Measurements from ENCODE around the gene PGD.
A peak's percentile ranks its signal among the peaks of the same experiment; 100 is the strongest.
"Not testable (repeated sequence)": the region's sequence is repeated elsewhere in the genome, so short reads cannot be mapped to it uniquely, and the experiment has no call there.

The PGD gene

DNA sequence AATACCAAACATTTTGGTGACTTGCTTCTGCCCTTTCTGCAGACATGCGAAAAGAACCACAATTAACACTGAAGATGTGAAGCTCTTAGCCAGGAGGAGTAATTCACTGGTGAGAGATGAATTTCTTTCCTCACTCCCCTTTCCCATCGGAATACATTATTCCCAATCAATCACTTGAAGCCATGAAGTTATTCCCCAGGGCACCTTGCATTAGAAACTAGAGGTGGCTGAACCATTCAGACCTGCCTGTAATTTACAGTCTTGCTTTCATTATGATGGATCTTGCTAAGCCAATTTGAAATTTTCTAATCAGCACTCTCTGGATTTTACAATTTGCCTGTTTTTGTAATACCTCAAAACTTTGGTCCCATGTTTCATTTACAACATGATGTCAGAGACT, 41.4 kb downstream of the PGD start:
- DNase-seq, result no peak

DNA sequence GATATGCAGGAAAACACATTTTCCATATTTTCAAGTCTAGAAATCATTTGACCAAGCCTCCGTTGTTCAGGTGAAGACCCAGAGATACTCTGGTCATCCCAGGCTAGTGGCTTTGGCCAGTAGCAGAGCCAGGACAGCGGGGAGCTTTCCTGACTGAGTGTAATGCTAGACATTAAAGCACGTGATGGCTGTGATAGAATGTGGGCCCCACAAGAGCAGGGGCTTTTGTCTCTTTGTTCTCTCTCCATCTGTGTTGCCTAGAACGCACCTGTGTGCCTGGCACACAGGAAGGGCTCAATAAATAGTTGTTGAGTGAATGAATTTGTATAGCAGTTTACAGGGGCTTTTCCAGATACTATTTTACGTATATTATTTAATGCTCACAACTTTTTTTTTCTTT, 41.9 kb downstream of the PGD start:
- DNase-seq, result no peak

- DNase-seq, result no peak
These were observed 45.4 kb downstream of the PGD start for GRCh38 chr1:10444248-10444647.

DNA sequence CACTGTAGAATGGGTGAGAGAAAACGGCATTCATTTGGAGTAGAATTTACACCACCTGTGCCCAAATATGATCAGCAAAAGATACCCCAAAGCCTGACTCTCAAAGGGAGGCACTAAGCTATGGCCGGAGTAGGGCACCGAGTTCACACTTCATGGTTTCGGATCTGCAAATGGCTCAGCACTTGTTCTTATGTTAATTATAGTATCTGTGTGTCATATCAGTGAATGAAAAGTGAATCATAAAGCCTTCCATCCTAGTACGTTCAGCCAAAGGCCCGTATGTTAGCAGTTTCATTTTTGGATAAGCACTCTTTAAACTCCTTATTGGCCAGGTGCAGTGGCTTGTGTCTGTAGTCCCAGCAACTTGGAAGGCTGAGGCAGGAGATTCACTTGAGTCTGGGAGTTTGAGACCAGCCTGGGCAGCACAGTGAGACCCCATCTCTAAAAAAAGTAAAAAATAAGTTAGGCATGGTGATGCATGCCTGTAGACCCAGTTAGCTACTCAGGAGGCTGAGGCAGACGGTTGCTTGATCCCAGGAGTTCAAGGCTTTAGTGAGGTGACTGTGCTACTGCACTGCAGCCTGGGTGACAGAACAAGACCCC, 46.0 kb downstream of the PGD start:
- DNase-seq, result peak; percentile 46

GRCh38 chr1:10446790-10447422, 48.0 kb downstream of the PGD start:
- DNase-seq, result no peak

DNA sequence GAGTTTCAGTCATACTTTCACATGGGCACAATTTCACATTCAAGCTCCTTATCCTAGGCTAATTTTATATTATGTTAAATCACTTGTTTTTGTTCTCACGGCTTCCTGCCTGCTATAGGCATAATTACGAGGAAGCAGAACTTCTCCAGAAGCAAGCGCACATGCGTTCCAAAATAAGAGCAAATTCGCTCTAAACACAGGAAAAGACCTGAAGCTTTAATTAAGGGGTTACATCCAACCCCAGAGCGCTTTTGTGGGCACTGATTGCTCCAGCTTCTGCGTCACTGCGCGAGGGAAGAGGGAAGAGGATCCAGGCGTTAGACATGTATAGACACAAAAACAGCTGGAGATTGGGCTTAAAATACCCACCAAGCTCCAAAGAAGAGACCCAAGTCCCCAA, 50.9 kb downstream of the PGD start, which contains the start of gene CORT:
Gene CORT, plus strand, starts transcription at position 281 of the 400 bp plus-strand sequence. CDS start 193 bp downstream, outside the sequence.
- DNase-seq, result no peak

DNA sequence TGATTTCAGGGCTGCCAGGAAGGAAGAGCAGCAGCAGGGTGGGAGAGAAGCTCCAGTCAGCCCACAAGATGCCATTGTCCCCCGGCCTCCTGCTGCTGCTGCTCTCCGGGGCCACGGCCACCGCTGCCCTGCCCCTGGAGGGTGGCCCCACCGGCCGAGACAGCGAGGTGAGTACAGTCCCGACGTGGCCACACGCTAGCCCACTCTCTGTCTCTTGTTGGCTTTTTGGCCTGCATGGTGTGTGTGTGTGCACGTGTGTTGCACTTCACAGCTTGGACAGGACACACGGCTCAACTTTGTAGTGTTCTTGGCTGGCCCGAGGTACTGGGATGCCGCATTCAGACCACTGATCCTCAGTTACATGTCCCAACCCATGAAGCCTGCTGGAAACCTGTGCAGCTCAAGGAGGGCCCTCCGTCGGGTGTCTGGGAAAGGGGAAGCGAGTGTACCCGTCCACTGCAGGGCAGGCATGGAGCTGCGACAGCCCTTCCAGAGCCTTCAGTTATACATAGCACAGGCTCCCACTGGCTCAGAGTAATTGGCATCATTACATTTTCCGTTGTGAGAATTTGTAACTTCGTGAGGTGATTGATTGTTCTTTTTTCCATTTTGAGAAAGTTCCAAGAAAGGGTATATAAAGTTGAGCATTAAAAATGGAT, 51.4 kb downstream of the PGD start:
- DNase-seq, result no peak

DNA sequence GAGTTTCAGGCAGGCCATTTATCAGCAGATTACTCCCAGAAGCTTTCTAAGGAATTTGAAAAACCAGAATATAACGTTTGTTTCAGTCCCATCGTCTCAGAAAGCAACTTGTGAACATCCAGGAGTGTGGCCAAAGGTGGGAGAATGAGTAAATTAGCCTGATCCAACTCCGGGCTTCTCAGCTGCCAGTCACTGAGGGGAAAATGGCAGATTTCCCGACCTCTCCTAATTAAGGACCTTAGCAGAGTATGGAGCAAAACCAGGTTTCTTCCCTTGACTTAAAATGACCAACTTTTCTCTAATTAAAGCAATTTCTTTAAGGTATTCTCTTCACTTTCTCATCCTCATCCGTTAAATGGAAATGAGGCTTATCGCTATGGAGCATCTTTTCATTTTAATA, 52.0 kb downstream of the PGD start:
- DNase-seq, result no peak

DNA sequence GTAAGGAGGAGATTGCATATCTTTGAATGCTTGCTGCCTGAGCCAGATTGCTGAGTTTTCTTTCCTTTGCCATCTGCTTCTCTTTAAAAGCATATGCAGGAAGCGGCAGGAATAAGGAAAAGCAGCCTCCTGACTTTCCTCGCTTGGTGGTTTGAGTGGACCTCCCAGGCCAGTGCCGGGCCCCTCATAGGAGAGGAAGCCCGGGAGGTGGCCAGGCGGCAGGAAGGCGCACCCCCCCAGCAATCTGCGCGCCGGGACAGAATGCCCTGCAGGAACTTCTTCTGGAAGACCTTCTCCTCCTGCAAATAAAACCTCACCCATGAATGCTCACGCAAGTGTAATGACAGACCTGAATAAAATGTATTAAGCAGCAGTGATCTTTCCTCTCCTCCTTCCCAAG, 52.4 kb downstream of the PGD start:
- no peak for DNase-seq

- DNase-seq, result no peak
These were observed 57.2 kb downstream of the PGD start for GRCh38 chr1:10456048-10456447.

- DNase-seq, result no peak
These were observed 57.8 kb downstream of the PGD start for GRCh38 chr1:10456661-10457060.

DNA sequence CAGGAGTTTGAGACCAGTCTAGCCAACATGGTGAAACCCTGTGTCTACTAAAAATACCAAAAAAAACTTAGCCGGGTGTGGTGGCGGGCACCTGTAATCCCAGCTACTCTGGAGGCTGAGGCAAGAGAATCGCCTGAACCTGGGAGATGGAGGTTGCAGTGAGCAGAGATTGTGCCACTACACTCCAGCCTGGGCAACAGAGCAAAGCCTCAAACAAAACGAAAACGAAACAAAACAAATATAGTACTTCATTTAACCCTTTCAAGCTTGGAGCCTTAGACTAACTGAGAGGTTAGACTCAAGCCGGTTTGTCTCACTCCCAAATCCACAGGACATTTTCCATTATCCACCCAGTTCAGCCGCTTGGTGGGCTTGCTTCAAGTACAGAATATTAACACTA, 58.6 kb downstream of the PGD start:
- DNase-seq, result not testable (repeated sequence)

DNA sequence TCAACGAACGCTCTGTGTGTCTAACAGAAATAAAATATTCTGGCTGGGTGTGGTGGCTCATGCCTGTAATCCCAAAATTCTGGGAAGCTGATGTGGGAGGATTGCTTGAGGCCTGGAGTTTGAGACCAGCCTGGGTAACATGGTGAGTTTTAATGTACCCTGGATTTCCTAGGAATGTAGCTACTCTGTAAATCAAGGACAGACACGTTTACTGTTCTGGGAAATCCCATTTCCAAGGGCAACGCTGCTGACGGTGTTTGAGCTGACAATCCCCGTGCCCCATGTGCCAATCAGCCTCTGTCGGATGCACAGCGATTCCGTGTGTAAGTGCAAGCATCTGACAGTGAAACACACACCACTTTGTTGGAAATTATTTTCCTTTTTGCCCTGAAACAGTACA, 59.0 kb downstream of the PGD start:
- no peak for DNase-seq

DNA sequence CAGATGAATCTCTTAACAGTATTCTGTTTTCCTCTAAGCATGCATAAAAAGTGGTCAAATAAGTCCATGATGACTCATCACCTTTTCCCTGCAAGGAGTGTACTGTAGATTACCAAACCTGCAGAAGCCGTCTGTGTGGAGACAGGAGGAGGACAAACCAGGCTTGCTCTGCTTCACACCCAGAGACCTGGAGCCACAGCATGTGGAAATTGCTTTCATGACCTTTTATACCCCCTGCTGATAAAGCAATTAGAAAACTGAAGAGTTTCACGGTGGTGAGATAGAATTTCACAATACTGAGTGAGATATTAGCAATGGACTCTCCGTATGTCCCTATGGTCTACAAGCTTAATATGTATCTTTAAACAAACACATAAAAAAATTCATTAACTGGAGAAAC, 60.3 kb downstream of the PGD start:
- no peak for DNase-seq

DNA sequence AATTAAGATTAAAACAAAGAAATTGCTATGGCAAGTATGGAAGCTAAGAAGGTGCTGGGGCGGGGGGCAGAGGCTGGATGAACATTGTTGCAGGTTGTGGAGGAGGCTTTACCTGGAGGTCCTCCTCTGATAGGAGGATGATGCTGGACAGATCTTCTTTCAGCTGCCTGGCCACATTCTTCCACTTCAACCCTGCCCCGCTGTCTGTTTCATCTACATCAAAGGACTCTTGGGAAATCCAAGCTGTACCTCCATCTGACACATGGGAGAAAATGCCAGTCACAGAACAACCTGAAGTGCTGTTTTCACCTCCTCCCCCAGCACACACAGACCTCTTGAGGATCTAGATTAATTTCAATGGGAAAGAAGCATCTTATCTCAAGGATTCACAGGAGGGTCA, 68.2 kb downstream of the PGD start:
- no peak for DNase-seq

- no peak for DNase-seq
These were observed 71.2 kb downstream of the PGD start for GRCh38 chr1:10470043-10470442.

All from RPMI8226 (cell line).